HG03469 (cell line): Measurements from ENCODE around the gene CUX1.
"Not testable (repeated sequence)": the region's sequence is repeated elsewhere in the genome, so short reads cannot be mapped to it uniquely, and the experiment has no call there.

Experiments
- ATAC-seq: cut with Tn5 transposase; IDR thresholded peaks from one replicate; pipeline ENCODE4 v1.9.1; 2021; ENCODE audit warnings: mild to moderate bottlenecking, moderate library complexity, moderate number of reproducible peaks; ENCODE audit not compliant: unreplicated experiment

Gene CUX1

GRCh38 chr7:101824440-101824839, 7.0 kb downstream of the CUX1 start:
- ATAC-seq: no peak

DNA sequence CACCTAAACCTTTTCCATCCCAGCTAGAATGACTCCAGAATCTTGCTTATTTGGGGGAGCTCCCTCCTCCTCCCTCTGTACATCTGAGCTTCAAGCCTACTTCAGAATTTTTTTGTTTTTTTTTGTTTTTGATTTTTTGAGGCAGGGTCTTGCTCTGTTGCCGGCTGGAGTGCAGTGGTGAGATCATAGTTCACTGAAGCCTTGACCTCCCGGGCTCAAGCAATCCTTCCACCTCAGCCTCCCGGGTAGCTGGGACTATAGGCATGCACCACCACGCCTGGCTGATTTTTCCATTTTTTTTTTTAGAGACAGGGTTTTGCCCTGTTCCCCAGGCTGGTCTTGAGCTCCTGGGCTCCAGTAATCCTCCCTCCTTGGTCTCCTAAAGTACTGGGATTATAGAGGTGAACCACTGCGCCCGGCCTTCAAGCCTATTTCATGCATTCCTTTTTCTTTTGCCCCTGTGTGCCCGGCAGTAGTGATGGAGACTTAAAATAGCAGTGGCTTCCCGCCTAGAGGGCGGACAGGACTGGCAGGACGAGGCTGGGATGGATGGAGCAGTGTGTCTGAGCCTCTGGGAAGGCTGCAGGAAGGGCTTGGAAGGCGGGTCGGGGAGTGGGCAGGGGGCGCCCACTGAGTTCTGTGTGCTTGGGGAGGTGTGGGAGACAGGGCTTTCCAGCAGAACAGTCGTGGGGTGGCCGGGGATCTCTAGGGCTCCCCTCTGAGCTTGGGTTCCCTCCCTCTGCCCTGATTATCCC, 8.8 kb downstream of the CUX1 start:
- no peak for ATAC-seq

DNA sequence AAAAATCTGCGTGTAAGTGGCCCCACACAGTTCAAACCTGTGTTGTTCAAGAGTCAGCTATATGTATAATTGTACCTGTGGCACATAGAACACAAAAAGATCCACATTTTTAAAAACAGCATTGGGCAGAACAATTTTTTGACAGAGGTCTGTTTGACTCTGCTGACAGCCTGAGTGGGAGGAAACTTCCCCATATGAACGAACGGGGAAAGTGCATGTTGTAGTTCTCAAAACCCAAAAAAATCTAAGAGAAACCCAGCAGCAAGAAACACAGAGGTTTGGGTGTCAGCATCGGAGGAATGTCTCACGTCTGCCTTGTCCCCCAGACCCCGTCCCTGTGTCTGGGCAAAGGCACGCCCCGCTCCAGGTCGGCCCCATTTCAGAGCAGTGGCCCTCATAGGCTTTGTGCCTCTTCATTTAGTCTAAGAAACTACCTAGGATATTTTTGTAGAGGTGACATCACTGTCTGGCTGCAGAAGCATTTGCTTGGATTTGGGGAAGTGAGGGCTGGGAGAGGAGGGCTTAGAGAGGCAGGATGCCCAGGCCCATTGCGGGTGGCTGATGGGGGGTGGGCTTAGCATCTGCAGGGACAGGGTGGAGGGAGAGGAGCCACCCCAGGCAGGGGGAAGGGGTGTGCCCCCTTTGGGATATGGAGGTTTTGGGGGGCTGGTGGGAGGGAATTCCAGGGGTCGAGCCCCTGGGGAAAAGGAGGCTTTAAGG, 11.0 kb downstream of the CUX1 start:
- ATAC-seq: no peak

DNA sequence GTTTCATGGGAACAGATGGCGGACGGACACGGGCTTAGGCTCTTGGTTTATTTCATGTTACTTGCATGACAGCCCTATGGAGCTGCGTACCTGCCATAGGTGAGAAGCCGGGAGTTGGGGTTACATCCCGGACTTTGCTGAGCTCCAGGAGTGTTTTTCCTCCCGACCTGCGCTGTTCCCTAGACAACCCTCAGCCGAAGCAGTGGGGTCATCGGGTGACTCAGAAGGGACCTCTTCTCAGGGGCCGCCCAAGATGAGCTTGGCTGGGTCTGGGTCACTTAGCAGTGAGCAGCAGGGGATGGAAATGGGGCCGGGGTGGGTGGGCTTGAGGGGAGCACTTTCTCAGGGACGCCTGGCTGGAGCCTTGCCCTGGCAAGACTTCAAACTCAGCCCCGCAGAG, 11.9 kb downstream of the CUX1 start:
- ATAC-seq: no peak

GRCh38 chr7:101829821-101830220, 12.4 kb downstream of the CUX1 start:
- no peak for ATAC-seq

GRCh38 chr7:101831396-101831795, 14.0 kb downstream of the CUX1 start:
- not testable (repeated sequence) for ATAC-seq

DNA sequence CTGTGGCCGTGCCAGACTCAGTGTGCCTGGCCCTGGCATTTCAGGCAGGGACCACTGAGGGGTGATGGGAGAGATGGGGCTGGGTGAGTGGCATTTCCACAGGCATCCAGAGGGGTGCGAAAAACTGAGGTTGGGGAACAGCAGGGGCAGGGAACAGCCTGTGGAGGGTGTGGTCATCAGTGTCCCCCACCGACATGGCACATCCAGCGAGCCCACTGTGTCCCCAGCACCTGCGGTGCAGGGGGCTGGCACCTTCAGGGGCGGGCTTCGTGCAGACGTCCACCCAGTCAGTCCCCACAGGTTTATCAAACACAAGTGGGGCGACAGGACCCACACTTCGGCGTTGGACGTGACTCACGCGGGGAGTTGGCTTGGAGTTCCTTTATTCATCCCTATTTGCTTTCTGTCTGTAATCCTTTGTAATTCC, 14.8 kb downstream of the CUX1 start:
- no peak for ATAC-seq

GRCh38 chr7:101832685-101833375, 15.4 kb downstream of the CUX1 start:
- no peak for ATAC-seq

DNA sequence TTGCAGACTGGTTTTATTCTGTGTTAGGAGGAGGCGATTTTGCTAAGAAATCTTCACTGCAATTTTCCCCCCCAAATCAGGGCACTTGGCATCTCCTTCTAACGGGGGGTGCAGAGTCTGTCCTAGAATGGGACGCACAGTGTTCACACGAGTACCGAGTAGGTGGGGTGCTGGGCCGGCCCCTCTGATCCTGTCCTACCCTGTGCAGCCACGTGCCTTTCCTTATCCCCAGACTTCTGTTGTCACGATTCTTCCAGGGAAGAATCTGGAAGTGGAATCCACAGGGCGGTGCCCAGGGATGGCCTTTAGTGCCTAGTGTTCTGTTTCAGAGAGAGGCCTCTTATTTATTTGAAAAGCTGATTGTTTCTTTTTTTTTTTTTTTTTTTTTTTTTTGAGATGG, 16.4 kb downstream of the CUX1 start:
- no peak for ATAC-seq

GRCh38 chr7:101835136-101835535, 17.7 kb downstream of the CUX1 start:
- no peak for ATAC-seq

GRCh38 chr7:101837433-101837832, 20.0 kb downstream of the CUX1 start:
- not testable (repeated sequence) for ATAC-seq

GRCh38 chr7:101838837-101839483, 21.5 kb downstream of the CUX1 start:
- ATAC-seq: no peak

- no peak for ATAC-seq
Observed at GRCh38 chr7:101841328-101841727, 23.9 kb downstream of the CUX1 start.

- ATAC-seq: no peak
Observed at GRCh38 chr7:101843293-101844271, 26.2 kb downstream of the CUX1 start.

DNA sequence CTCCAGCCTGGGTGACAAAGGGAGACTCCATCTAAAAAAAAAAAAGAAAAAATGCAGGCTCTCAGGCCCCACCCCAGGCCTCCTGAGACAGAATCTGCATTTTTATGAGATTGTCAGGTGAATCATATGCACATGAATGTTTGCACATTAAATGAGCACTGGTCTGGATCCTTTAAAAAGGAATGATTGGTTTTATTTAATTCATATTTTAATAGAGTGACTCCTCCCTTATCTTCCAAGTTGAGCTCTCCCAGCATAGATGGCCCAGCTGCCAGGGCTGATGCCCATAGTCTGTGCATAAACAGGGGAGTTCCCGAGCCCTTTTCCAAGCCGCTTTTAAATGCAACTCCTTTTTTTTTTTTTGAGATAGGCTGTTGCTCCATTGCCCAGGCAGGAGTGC, 28.5 kb downstream of the CUX1 start:
- ATAC-seq: no peak

DNA sequence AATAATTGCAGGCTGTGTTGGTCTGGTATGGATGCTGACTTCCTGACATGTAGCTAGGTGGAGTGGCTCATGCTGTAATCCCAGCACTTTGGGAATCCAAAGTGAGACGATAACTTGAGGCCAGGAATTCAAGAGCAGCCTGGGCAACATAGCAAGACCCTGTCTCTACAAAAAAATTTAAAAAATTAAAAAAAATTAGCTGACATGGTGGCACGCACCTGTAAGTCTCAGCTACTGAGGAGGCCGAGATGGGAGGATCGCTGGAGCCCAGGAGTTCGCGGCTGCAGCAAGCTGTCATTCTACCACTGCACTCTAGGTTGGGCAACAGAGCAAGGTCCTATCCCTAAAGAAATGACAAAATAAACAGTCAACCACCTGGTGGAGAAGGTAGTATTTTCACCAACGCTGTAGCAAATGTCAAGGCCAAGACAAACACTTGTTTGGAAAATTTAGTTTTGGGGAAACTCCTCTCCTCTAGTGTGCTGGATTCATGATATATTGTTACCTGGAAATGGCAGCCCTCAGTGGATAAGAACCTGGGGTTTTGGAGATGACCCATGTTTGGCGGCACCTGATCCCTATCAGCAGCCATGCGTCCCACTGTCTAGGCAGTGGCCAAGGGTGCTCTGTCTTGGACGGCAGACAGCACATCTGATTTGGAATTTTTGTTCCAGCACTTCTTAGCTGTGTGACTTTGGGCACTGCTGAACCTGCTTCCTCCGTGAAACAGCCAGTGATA, 29.5 kb downstream of the CUX1 start:
- ATAC-seq: no peak

DNA sequence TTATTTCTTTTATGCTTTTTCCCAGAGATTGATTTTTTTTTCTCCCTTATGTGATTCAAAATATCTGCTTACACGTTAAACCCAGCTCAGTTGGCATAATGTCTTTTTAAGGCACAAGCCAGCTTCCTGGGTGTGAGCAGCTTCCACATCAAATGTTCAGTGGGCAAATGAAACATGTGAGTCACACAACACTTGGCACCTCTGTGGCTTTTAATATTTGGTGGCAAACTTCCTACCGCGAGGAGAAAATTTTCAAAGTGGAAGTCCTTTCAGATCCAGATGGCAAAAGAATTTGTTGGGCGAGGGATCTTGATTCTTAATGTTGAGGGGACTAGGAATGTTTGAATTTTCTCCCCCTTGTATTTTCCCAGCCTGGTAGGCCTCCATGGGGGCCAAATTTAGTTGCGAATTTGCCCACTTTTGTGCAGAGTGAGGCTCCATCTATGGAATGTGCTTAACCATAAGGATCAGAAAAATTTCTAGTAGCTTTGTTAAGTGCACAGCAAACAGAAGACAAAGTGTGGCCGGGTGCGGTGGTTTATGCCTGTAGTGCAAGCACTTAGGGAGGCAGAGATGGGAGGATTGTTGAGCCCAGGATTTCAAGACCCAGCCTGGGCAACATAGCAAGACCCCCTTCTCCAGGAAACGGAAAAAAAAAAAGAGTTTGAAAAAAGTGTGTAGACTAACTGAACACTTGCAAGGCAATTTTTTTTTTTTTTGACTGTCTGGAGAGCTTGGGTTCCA, 31.0 kb downstream of the CUX1 start:
- ATAC-seq: no peak

GRCh38 chr7:101849314-101849713, 31.9 kb downstream of the CUX1 start:
- ATAC-seq: not testable (repeated sequence)

DNA sequence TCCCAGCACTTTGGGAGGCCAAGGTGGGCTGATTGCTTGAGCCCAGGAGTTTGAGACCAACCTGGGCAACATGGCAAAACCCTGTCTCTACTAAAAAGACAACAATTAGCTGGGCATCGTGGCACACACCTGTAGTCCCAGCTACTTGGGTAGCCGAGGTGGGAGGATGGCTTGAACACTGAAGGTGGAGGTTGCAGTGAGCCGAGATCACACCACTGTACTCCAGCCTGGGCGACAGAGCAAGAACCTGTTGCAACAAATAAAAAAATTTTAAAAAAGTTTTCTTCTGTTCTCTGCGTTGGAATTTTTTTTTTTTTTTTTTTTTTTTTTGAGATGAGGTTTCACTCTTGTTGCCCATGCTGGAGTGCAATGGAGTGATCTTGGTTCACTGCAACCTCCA, 34.9 kb downstream of the CUX1 start:
- not testable (repeated sequence) for ATAC-seq
